ENCODE measurements around the gene MFSD11.

DNA sequence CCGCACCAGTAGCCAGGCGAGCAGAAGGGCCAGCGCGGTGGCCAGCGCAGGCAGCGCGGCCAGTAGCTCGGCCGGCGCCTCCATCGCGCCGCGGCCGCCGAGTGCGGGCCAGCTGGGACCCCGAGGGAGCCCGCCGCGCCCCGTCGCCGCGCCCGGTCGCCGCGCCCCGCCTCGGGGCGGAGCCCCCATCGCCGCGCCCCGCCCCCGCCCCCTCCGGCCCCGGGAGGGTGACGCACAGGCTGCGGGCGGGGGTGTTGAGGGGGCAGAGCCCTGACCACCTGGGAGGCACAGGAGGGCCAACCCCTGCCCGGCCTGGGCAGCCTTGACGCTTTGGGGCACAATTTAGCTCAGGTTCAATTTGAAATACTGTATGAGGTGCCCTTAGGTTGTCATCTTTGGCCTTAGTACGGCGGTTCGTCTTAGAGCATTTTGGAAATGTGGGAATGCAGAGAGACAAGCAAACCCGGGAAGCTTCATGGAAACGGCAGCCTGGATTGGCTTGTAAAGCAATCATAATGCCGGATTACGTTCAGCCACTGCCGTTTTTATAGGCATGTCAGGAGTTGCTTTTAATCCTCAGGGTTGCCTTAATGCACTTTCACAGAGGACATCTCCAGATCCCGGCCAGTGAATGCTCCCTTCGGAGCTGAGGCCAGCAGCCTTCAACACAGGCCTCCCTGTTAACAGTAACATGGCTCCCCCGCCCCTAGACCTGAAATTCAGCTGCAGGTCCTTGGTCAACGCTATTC is 26.9 kb upstream of the MFSD11 start, which contains the start of gene MXRA7:
- TF ChIP-seq, protein P1, sequence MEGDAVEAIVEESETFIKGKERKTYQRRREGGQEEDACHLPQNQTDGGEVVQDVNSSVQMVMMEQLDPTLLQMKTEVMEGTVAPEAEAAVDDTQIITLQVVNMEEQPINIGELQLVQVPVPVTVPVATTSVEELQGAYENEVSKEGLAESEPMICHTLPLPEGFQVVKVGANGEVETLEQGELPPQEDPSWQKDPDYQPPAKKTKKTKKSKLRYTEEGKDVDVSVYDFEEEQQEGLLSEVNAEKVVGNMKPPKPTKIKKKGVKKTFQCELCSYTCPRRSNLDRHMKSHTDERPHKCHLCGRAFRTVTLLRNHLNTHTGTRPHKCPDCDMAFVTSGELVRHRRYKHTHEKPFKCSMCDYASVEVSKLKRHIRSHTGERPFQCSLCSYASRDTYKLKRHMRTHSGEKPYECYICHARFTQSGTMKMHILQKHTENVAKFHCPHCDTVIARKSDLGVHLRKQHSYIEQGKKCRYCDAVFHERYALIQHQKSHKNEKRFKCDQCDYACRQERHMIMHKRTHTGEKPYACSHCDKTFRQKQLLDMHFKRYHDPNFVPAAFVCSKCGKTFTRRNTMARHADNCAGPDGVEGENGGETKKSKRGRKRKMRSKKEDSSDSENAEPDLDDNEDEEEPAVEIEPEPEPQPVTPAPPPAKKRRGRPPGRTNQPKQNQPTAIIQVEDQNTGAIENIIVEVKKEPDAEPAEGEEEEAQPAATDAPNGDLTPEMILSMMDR (IDR thresholded peaks at IDR 0.05), result no peak
- TF ChIP-seq POLR2A (IDR thresholded peaks at IDR 0.05), result no peak

Measured in Peyer's patch (tissue), 4 donors.